NB4 (cell line): ENCODE data around the gene GSKIP.

Experiments used
- DNase-seq: peaks from one replicate; pipeline ENCODE4 v3.0.0; 2010; ENCODE audit warnings: low read depth
- H3K4me3 ChIP-seq: one replicate; pipeline ENCODE4 v1.5.1; 2011; ENCODE audit warnings: mild to moderate bottlenecking, low read depth, low read length, moderate library complexity
- MYC ChIP-seq: IDR thresholded peaks from 2 replicates; pipeline ENCODE4 v1.6.1; 2011; ENCODE audit warnings: low read depth, low read length
- POLR2A ChIP-seq: IDR thresholded peaks from 2 replicates; pipeline ENCODE4 v1.6.1; 2011; ENCODE audit warnings: mild to moderate bottlenecking; ENCODE audit not compliant: insufficient read length; ENCODE audit errors: extremely low read depth
- TF ChIP-seq, protein P1 (sequence below): IDR thresholded peaks from one replicate; pipeline ENCODE4 v1.5.1; 2012; ENCODE audit warnings: low read depth, low read length
- TF ChIP-seq, protein P2 (sequence below): IDR thresholded peaks from 2 replicates; pipeline ENCODE4 v1.6.1; 2011; ENCODE audit warnings: low read depth, low read length

The GSKIP gene

DNA sequence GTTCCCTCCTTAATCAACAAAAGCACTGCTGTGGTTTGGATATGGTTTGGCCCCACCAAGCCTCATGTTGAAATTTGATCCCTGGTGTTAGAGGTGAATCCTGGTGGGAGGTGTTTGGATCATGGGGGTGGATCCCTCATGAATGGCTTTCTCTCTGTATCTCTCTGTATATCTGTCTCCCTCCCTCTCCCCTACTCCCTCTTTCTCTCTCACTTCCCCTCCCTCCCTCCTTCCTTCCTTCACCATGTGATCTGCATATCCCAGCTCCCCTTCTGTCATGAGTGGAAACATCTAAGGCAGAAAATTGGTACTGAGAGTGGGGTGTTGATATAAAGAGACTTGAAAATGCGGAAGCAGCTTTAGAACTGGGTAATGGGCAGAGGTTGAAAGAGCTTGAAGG, 5.2 kb downstream of the GSKIP start:
- TF ChIP-seq, protein P1, sequence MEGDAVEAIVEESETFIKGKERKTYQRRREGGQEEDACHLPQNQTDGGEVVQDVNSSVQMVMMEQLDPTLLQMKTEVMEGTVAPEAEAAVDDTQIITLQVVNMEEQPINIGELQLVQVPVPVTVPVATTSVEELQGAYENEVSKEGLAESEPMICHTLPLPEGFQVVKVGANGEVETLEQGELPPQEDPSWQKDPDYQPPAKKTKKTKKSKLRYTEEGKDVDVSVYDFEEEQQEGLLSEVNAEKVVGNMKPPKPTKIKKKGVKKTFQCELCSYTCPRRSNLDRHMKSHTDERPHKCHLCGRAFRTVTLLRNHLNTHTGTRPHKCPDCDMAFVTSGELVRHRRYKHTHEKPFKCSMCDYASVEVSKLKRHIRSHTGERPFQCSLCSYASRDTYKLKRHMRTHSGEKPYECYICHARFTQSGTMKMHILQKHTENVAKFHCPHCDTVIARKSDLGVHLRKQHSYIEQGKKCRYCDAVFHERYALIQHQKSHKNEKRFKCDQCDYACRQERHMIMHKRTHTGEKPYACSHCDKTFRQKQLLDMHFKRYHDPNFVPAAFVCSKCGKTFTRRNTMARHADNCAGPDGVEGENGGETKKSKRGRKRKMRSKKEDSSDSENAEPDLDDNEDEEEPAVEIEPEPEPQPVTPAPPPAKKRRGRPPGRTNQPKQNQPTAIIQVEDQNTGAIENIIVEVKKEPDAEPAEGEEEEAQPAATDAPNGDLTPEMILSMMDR, result no peak
- TF ChIP-seq, protein P2, sequence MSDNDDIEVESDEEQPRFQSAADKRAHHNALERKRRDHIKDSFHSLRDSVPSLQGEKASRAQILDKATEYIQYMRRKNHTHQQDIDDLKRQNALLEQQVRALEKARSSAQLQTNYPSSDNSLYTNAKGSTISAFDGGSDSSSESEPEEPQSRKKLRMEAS, result no peak
- TF ChIP-seq POLR2A, result no peak
- TF ChIP-seq MYC, result no peak
- DNase-seq, result no peak
- no peak overlapping the region for H3K4me3 ChIP-seq

DNA sequence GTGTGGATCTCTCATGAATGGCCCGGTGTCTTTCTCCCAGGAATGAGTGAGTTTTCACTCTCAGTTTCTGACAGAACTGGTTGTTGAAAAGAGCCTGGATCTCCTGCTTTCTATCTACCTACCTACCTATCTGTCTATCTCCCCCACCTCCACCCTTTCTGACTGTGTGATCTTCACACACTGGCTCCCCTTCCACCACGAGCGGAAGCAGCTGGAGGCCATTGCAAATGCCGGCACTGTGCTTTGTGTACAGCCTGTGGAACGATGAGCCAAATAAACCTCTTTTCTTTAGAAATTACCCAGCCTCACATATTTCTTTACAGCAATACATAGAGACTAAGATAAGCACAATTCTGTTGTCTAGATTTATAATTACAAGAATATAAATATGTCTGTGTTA, 7.2 kb downstream of the GSKIP start:
- TF ChIP-seq POLR2A (no peak), MYC (no peak)
- TF ChIP-seq, protein P1, result no peak
- H3K4me3 ChIP-seq, result no peak overlapping the region
- DNase-seq, result no peak

DNA sequence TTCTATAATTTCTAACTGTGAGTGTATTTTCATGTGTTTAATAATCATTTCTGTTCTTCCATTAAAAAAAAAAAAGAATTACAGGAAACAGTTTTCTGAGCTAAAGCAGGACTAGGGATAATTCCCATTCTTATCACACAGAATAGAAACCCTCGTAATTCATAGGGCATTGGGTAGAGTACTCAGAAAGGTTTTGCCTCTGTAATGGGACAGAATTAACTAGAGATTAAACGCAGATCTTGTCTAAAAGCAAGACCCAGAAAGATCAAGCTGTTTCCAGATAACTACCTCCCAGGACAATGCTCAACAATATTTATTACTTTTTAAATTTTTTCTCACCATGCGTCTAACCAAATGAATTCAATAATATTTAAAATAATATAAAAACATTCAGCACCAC, 10.2 kb downstream of the GSKIP start:
- H3K4me3 ChIP-seq, result no peak overlapping the region
- no peak for DNase-seq
- TF ChIP-seq, protein P1, result no peak
- TF ChIP-seq MYC (no peak), POLR2A (no peak)
- TF ChIP-seq, protein P2, result no peak

DNA sequence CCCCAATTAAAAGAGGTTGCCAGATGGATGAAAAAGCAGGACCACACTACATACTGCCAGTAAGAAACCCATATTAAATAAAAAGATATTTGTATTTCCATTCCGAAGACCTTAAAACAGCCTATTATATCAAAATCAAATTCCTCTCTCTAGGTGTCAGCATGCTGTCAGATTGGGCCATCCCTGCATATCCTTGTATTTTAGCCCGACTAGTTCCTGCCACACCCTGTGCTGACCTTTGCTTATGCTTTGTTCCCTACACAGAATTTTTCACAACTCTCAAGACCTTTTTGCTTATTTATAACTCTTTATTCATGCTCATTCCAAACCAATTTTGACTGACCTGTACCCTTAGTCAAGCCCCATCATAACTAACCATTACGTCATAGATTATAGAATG, 12.8 kb downstream of the GSKIP start:
- no peak overlapping the region for H3K4me3 ChIP-seq
- TF ChIP-seq, protein P2, result no peak
- TF ChIP-seq, protein P1, result no peak
- no peak for TF ChIP-seq MYC
- no peak for TF ChIP-seq POLR2A
- DNase-seq, result no peak

DNA sequence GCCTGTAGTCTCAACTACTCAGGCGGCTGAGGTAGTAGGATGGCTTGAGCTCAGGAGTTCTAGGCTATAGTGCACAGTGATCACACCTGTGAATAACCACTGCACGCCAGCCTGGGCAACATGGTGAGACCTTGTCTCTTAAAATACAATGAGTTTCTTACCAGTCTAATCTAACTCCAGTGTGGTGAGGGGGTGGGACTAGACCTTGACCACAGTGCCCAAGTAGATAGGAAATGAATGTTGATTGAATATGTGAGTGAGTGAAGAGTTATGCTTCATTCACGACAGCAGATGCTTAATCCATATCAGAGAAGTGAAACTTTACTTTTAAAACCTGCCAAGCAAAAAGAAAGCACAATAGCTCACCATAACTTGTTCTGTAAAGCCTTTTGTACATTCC, 17.4 kb downstream of the GSKIP start:
- TF ChIP-seq MYC (no peak), POLR2A (no peak)
- TF ChIP-seq, protein P1, result no peak
- TF ChIP-seq, protein P2, result no peak
- DNase-seq, result no peak
- H3K4me3 ChIP-seq, result no peak overlapping the region

DNA sequence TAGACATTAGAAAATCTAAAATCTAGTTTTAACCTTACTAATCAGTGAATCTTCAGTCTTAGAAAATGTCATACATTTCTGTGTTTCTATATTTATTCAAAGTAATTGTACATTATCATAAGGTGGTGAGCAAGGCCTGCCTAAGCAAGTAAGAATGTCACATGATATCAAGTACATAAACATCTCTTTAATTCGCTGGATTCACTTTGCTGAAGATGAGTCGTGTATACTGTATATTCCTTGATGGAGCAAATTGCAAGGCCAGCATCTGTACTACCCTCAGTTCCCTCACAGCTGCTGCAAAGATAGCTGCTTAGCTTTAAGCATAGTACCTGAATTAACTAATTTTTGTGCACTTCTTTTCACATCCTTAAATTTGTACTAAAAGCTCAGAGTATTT, 20.1 kb downstream of the GSKIP start:
- no peak overlapping the region for H3K4me3 ChIP-seq
- TF ChIP-seq POLR2A, result no peak
- TF ChIP-seq, protein P2, result no peak
- no peak for TF ChIP-seq MYC
- TF ChIP-seq, protein P1, result no peak
- no peak for DNase-seq
